HepG2 (cell line): ENCODE data around the gene PRDM11. TPM values are rescaled to one million over a fixed set of nuclear protein-coding genes. Genes with fewer than 3 reads are reported as not detected.

ENCODE experiments used
- ATAC-seq: fragments of 200-7000 bp; cut with Tn5 transposase; 3 replicates; pipeline ENCODE4 v1.9.1; 2020; ENCODE audit warnings: mild to moderate bottlenecking, moderate library complexity
- BruUV-seq: library from RNA; stranded (reverse); fragments of 400-500 nt; replicated peaks from 2 replicates; lab custom pipeline; 2021; lab: Mats Ljungman, UMichigan
- CTCF ChIA-PET: fragments of 300-600 bp; formaldehyde crosslinking; extraction: SDS; loops from one replicate; lab custom pipeline; 2021; ENCODE audit warnings: low total read pairs, inconsistent platforms, low intra/inter-chr PET ratio; lab: Yijun Ruan, JAX
- POLR2A ChIA-PET: fragments of 350-600 bp; sonication (Branson Sonifier 250); formaldehyde crosslinking; loops from one replicate; lab custom pipeline; 2020; ENCODE audit warnings: antibody characterized with exemption, inconsistent platforms; lab: Yijun Ruan, JAX
- DNase-seq: peaks from one replicate; pipeline ENCODE4 v3.0.0-alpha.2; 2015; ENCODE audit warnings: low spot score
- FAIRE-seq: peaks from 3 replicates; lab custom pipeline; 2011; peaks lifted over from hg19 to GRCh38; lab: Jason Lieb, UNC
- H2AFZ ChIP-seq: one replicate; pipeline ENCODE4 v1.6.1; 2011; ENCODE audit warnings: low read length, inconsistent platforms
- H3K27ac ChIP-seq: fragments of 300-600 bp; 3 replicates; pipeline ENCODE4 v1.8.0; 2011; ENCODE audit warnings: mixed run types, mild to moderate bottlenecking, mixed read lengths, low read length, inconsistent platforms; ENCODE audit not compliant: insufficient read depth; ENCODE audit errors: extremely low read length
- H3K27me3 ChIP-seq, 2 experiments: fragments of 200-600 bp in 1 of 2; 2 replicates in 1 of 2; 3 replicates in 1 of 2; pipeline versions ENCODE4 v1.6.0 to v1.8.0; 2011; ENCODE audit warnings: low read length in 2 of 2, mild to moderate bottlenecking in 2 of 2, moderate library complexity in 2 of 2, inconsistent platforms in 1 of 2; ENCODE audit not compliant: insufficient read depth in 2 of 2, control insufficient read depth in 1 of 2
- H3K36me3 ChIP-seq, 2 experiments: fragments of 200-600 bp in 1 of 2; replicated peaks in 1 of 2; 2 replicates in 1 of 2; 3 replicates in 1 of 2; pipeline versions ENCODE4 v1.5.1 to v1.8.0; 2011; ENCODE audit warnings: low read length in 2 of 2, inconsistent platforms in 1 of 2; ENCODE audit not compliant: insufficient read depth in 2 of 2, control insufficient read depth in 1 of 2
- H3K4me1 ChIP-seq: 2 replicates; pipeline ENCODE4 v1.5.1; 2012; ENCODE audit warnings: low read length, inconsistent platforms; ENCODE audit not compliant: insufficient read depth
- H3K4me2 ChIP-seq: 2 replicates; pipeline ENCODE4 v1.6.0; 2011; ENCODE audit warnings: low read depth, low read length, inconsistent platforms
- H3K4me3 ChIP-seq, 3 experiments: fragments of 200-600 bp in 1 of 3; sonication (generic), shearing (Covaris generic) in 1 of 3; replicated peaks in 1 of 3; 2 replicates each; pipeline ENCODE4 v1.5.1; 2011 to 2016; ENCODE audit warnings: low read length in 3 of 3, inconsistent platforms in 2 of 3, low read depth in 2 of 3, mild to moderate bottlenecking in 2 of 3, control low read depth in 1 of 3, mixed read lengths in 1 of 3; ENCODE audit not compliant: insufficient read depth in 1 of 3
- H3K79me2 ChIP-seq: one replicate; pipeline ENCODE4 v1.6.1; 2011; ENCODE audit warnings: low read length, inconsistent platforms; ENCODE audit not compliant: insufficient read depth
- H3K9ac ChIP-seq: 2 replicates; pipeline ENCODE4 v1.6.0; 2011; ENCODE audit warnings: mild to moderate bottlenecking, low read depth, low read length, inconsistent platforms; ENCODE audit not compliant: insufficient read depth
- H3K9me3 ChIP-seq: 2 replicates; pipeline ENCODE4 v1.5.1; 2012; ENCODE audit warnings: mild to moderate bottlenecking, low read length
- H4K20me1 ChIP-seq: 2 replicates; pipeline ENCODE4 v1.6.0; 2011; ENCODE audit warnings: inconsistent platforms, mild to moderate bottlenecking, low read length, moderate library complexity; ENCODE audit not compliant: insufficient read depth
- CBFB ChIP-seq: sonication (generic); formaldehyde crosslinking; IDR thresholded peaks from 2 replicates; pipeline ENCODE4 v1.4.0; 2020; ENCODE audit warnings: missing genetic modification reagents
- DR1 ChIP-seq: sonication (generic); formaldehyde crosslinking; IDR thresholded peaks from 2 replicates; pipeline ENCODE4 v1.8.0; 2021; ENCODE audit warnings: mild to moderate bottlenecking, missing genetic modification reagents, inconsistent platforms
- FOXJ3 ChIP-seq: sonication (generic); formaldehyde crosslinking; IDR thresholded peaks from 2 replicates; pipeline ENCODE4 v1.4.0; 2020; ENCODE audit warnings: missing genetic modification reagents, mild to moderate bottlenecking, borderline replicate concordance
- IRF2 ChIP-seq: IDR thresholded peaks from 2 replicates; pipeline ENCODE4 v1.6.1; 2018; ENCODE audit warnings: missing genetic modification reagents, missing compliant biosample characterization
- KDM1A ChIP-seq: IDR thresholded peaks from 2 replicates; pipeline ENCODE4 v1.6.1; 2016; ENCODE audit warnings: missing compliant biosample characterization
- KDM6A ChIP-seq: IDR thresholded peaks from 2 replicates; pipeline ENCODE4 v1.6.1; 2016; ENCODE audit warnings: low read depth
- NCOA2 ChIP-seq: sonication (generic); formaldehyde crosslinking; IDR thresholded peaks from 2 replicates; pipeline ENCODE4 v1.8.0; 2022; ENCODE audit warnings: inconsistent platforms
- PLSCR1 ChIP-seq: sonication (generic); formaldehyde crosslinking; IDR thresholded peaks from 2 replicates; pipeline ENCODE4 v1.5.0; 2020; ENCODE audit warnings: missing genetic modification reagents, mild to moderate bottlenecking, borderline replicate concordance
- RXRA ChIP-seq: sonication (generic); formaldehyde crosslinking; IDR thresholded peaks from 2 replicates; pipeline ENCODE4 v1.5.1; 2020; ENCODE audit warnings: missing genetic modification reagents
- ZC3H13 ChIP-seq: sonication (generic); formaldehyde crosslinking; IDR thresholded peaks from 2 replicates; pipeline ENCODE4 v1.8.1; 2023; ENCODE audit warnings: mild to moderate bottlenecking, missing genetic modification reagents, moderate library complexity
- ZMYM4 ChIP-seq: sonication (generic); formaldehyde crosslinking; IDR thresholded peaks from 2 replicates; pipeline ENCODE4 v1.8.1; 2023; ENCODE audit warnings: mild to moderate bottlenecking, missing genetic modification reagents
- ZNF609 ChIP-seq: sonication (generic); formaldehyde crosslinking; IDR thresholded peaks from 2 replicates; pipeline ENCODE4 v1.4.0; 2020; ENCODE audit warnings: mild to moderate bottlenecking, missing genetic modification reagents, borderline replicate concordance
- ZNF720 ChIP-seq: sonication (generic); formaldehyde crosslinking; IDR thresholded peaks from 2 replicates; pipeline ENCODE4 v1.4.0; 2020; ENCODE audit warnings: missing genetic modification reagents
- ZNF768 ChIP-seq: sonication (generic); formaldehyde crosslinking; IDR thresholded peaks from 2 replicates; pipeline ENCODE4 v1.4.0; 2020; ENCODE audit warnings: missing genetic modification reagents
- WGBS: methylation state at CpG from one replicate; pipeline ENCODE4 v1.1.6; 2017; ENCODE audit warnings: low lambda C conversion rate; 5-methylcytosine and 5-hydroxymethylcytosine counted together
- in situ Hi-C: cut with HindIII; loops from 2 replicates; pipeline ENCODE4 v1.10.0; 2017; ENCODE audit warnings: low pct_unique_long_range_greater_than_20kb; ENCODE audit not compliant: extremely low pct_ligation_motif_present
- intact Hi-C: fragments of 100-400 bp; cut with micrococcal nuclease; formaldehyde crosslinking; loops from one replicate; pipeline ENCODE4 v1.10.0; 2022; ENCODE audit not compliant: unreplicated experiment
- polyA plus RNA-seq, 8 experiments: library from polyadenylated mRNA; depleted of rRNA in 3 of 8; stranded (reverse) in 7 of 8; unstranded in 1 of 8; fragments of >200 nt; fragmentation: Illumina TruSeq in 4 of 8; extraction: Trizol in 4 of 8; gene quantifications; 2 replicates each; pipeline versions ENCODE4 v1.2.1 to v1.2.3, GENCODE V29; 2011 to 2016; ENCODE audit warnings: low read depth in 4 of 8, missing spikeins in 1 of 8, mixed read lengths in 1 of 8; ENCODE audit not compliant: insufficient read depth in 1 of 8
- total RNA-seq, 5 experiments: library from RNA; depleted of rRNA; stranded (reverse); fragments of >200 nt; fragmentation: Illumina TruSeq; extraction: Trizol; gene quantifications; 2 replicates each; pipeline ENCODE4 v1.2.3, GENCODE V29; 2016; ENCODE audit warnings: low read depth in 1 of 5

PRDM11 gene
- total and polyA plus RNA-seq, 2 of the 13 experiments (the other 11 are each of a cell fraction or from before 2014, with no cell fraction given) = 3.4 to 4.7 TPM

GRCh38 chr11:45145083-45145378 is 1.4 kb upstream of the PRDM11 start:
- Histone ChIP-seq H3K4me1 (peaks cover 24% of the 10 kb centered on the region), H2AFZ (no peak overlapping the region), H3K4me2 (no peak overlapping the region), H3K27me3 (peaks cover 2 to 31% of the 10 kb centered on the region in 2 experiments; a peak in 4 of 5 replicates), H3K9me3 (no peaks in the 10 kb centered on the region), H3K79me2 (peaks cover 13% of the 10 kb centered on the region), H3K4me3 (no peak overlapping the region), H3K27ac (no peak overlapping the region), H3K36me3 (no peaks in the 10 kb centered on the region), H4K20me1 (no peaks in the 10 kb centered on the region), H3K9ac (no peak overlapping the region)
- TF ChIP-seq ZMYM4 (no peak), ZNF768 (peak; percentile 78; the same call in 1 of the 2 replicates), ZC3H13 (CRISPR knock-in tag) (0 out of 2 replicates have a peak, but pooled peaks have one; percentile 25)
- DNase-seq (no peak), FAIRE-seq (no peak), ATAC-seq (no peak)
- WGBS = 53% methylated on average over 3 of the region's 3 CpGs
- no TSS peak for BruUV-seq
- ChIA-PET POLR2A (no interaction called here), CTCF (no interaction called here)
- in situ Hi-C loops (no loop called here), intact Hi-C loops (no loop called here)

GRCh38 chr11:45145379-45146071 is 914 bp upstream of the PRDM11 start:
- no TSS peak for BruUV-seq
- Histone ChIP-seq H3K4me3 (peak overlapping the region; percentile 75 to 99 (median 82)), H3K9me3 (no peaks in the 10 kb centered on the region), H3K27ac (no peak overlapping the region), H4K20me1 (no peaks in the 10 kb centered on the region), H2AFZ (no peak overlapping the region), H3K27me3 (peaks cover 2 to 31% of the 10 kb centered on the region in 2 experiments; a peak in 3 of 5 replicates), H3K4me2 (peak overlapping the region; percentile 92), H3K79me2 (peaks cover 13% of the 10 kb centered on the region), H3K36me3 (no peaks in the 10 kb centered on the region), H3K9ac (peak overlapping the region; percentile 76), H3K4me1 (peaks cover 24% of the 10 kb centered on the region)
- no peak for DNase-seq
- ATAC-seq = no peak
- no peak for FAIRE-seq
- ChIA-PET CTCF (no interaction called here), POLR2A (no interaction called here)
- in situ Hi-C loops = no loop called here
- intact Hi-C loops = loop anchor here (2.0 kb wide), 1 partner anchor 35 kb away; no protein-coding TSS in a partner anchor
- 41% methylated on average over 18 of the region's 23 CpGs for WGBS
- no peak for TF ChIP-seq DR1 (CRISPR knock-in tag)
- no peak for TF ChIP-seq CBFB (CRISPR knock-in tag)
- TF ChIP-seq PLSCR1 (CRISPR knock-in tag) = no peak
- no peak for TF ChIP-seq FOXJ3 (CRISPR knock-in tag)
- TF ChIP-seq ZNF609 = no peak
- 0 out of 2 replicates have a peak, but pooled peaks have one; percentile 5 for TF ChIP-seq KDM1A (CRISPR knock-in tag)
- no peak for TF ChIP-seq KDM6A (CRISPR knock-in tag)
- no peak for TF ChIP-seq IRF2 (CRISPR knock-in tag)
- TF ChIP-seq ZNF720 (CRISPR knock-in tag) = no peak
- TF ChIP-seq RXRA = no peak
- TF ChIP-seq NCOA2 (CRISPR knock-in tag) = no peak
